HG03442 (cell line): ENCODE data around the gene TRAF3IP1.

ENCODE experiments used
- ATAC-seq: cut with Tn5 transposase; IDR thresholded peaks from one replicate; pipeline ENCODE4 v1.9.1; 2021; ENCODE audit warnings: mild to moderate bottlenecking, moderate library complexity; ENCODE audit not compliant: unreplicated experiment

TRAF3IP1 gene

DNA sequence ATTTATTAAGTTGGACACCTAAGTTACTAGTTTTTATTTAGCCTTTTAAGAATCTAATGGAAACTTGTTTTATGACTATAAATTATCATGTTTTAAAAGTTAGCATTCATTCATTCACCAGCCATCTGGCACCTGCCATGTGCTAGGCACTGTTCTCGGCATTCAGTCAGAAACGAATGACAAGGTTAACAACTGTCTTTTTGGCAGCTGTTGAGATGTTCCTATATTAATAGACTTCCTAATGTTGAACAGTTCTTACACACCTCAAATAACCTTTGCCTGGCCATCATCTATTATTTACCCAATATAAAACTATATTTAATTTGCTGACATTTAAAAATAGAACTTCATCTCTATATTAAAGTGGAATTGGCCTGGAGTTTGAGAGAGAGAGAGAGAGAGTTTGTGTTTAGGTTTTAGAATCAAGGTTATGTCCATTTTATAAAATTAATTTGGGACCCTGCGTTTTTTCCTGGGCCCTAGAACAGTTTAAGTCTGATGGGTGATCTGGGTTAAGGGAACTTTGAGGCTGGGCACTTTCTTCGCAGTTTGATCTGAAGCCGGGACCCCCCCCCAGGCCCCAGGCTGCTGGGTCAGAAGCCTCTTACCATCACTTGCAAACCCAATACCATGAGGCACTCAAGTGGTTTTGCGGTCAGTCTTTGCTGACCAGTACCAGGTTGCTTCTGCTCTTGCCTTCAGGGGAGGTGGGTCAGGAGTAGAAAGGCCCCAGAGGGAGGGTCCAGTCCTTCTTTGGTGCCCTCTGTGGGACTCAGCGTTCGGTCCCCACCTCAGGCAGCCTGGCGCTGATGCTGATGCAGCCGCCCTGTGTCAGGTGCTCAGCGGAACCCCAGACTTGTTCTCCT is 58.1 kb downstream of the TRAF3IP1 start:
- ATAC-seq = no peak

DNA sequence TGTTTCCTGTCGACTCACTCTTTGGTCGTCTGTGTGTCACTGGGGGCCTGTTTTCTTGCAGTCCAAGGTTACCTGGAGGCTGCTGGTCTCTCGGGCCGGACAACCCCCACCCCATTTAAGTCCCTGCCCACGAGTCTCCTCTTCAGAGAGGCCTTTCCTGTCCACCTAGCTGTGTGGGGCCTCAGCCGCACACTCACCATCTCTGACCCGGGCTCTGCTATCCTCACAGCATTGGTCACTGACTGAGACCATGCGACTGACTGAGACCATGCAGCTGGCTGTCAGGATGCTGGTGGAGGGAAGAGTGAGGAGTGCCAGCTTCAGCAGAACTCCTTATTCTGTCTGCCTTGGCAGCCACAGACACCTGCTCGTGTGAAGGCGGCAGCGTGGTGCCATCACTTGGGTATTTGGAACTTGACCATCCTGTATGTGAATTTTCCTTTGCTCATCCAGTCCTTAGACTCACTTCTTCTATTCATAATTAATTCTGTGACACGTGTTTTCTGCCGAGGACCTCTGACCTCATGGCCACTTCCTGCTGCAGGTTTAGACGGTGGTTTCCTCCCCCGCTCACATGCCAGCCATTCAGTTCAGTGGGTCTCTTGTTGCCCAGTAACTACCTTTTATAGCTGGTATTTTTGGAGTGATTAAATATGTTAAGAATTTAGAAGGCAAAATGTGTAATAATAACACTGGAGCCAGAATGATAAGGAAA is 58.9 kb downstream of the TRAF3IP1 start:
- no peak for ATAC-seq

DNA sequence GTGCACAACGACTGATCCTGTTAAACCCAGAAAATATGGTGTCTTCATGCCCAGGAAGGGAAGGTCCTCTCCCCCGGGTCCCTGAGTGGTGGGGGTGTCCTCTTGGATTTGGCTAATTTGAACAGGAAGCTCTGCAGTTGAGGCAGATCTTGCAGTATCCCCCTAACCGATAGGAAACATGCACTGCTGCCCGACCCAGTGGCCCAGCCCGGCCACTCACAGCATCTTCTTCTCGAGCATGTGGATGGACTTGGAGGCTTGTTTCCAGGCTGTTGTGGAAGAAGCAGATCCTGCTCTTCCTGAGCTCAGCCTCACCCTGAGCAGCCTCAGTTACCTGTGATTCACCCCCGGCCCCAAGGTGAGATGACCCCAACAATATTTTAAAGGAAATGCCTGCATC is 60.0 kb downstream of the TRAF3IP1 start:
- no peak for ATAC-seq

- ATAC-seq = no peak
These were observed 60.5 kb downstream of the TRAF3IP1 start for GRCh38 chr2:238380785-238381184.

- ATAC-seq = no peak
These were observed 61.2 kb downstream of the TRAF3IP1 start for GRCh38 chr2:238381341-238382115.

- no peak for ATAC-seq
These were observed 62.1 kb downstream of the TRAF3IP1 start for GRCh38 chr2:238382381-238382781.

DNA sequence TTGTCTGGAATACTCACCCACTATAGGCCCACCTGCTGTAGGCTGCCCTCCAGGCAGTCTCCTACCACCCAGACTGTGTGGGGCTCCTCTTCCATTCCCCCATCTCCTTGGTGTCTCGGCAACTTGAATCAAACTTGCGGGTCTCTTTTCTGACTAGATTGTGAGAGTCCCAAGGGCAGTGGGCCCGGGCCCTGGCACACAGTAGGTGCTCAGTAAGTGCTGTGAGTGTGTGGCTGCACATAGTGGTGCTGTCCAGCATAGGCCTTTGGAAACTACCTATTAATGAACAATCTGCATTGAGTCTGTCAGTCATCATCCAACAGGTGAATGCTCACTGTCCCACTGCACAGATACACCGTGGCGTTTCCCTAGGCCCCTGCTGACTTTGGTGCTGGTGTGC is 62.8 kb downstream of the TRAF3IP1 start:
- ATAC-seq = no peak

DNA sequence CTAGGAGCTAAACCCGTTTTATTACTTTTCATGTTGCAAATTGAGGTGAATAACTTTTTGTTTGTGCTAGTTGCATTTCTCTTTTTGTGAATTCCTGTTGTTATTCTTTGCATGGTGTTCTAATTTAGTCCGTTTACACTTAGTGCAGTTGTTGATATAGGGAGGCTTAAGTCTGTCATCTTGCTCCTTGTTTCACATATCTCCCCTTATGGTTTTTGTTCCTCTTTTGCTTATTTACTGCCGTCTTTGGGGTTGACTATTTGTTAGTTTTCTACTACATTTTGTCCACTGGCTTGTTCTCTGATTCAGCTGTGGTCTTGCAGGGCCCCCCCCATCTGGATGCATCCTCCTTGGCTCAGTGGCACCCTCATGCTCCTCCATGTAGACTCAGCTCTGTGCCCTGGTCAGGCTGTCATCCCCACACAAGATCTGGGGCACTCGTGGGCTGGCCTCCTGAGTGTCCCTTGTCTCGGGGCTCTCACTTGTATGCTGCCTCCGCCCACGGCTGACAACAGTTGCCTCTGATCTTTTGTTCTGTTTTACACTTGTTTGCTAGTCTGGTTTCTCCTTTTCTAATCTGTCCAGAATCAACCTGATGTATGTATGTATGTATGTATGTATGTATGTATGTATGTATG is 63.5 kb downstream of the TRAF3IP1 start:
- ATAC-seq = no peak

DNA sequence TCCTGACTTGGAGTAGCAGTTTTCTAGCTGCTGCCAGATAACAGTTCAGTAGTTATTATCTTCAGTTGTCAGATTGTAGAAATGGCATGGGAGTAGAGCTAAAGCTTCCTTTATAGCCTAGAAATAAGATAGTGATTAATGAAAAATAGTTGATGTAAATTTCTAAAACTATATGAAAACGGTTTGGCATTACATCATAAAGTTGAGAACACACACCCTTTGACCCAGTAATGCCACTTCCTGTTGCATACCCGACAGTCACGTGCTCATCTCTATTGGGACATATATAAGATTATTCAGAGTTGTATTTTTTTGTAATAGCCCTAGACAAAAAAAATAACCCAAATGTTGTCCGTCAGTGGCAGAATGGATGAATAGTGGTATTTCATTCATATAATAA is 67.0 kb downstream of the TRAF3IP1 start:
- no peak for ATAC-seq

- ATAC-seq = no peak
These were observed 68.5 kb downstream of the TRAF3IP1 start for GRCh38 chr2:238388794-238389193.

DNA sequence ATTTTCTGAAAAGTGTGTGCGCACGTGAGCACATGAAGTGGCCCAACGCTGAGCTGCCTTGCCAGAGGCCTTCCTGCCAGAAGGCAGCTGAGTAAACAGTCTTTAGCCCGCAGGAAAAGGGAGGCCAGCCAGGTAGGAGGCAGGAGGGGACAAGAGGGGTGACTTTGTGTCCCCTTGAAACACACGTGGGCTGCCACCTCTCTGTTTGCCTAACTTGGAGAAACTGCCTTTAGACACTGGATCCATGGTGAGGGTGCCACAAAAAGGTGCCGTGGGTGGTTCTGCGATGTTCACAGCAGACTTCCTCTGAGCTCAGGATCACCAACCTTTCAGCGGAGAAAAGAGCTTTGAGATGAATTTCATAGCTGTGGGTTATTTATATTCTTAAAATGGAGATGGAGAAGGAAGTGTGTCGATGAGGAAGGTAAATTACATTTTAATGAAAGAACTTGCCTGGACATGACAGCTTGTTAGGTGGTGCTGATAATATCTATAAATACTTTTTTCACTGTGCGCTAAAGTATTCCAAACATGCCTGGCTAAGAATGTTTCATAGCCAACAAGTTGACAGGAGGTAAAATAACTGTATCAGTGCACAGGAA is 69.8 kb downstream of the TRAF3IP1 start:
- no peak for ATAC-seq

GRCh38 chr2:238391042-238391689 is 70.8 kb downstream of the TRAF3IP1 start:
- ATAC-seq = no peak

GRCh38 chr2:238396663-238397062 is 76.3 kb downstream of the TRAF3IP1 start:
- no peak for ATAC-seq

GRCh38 chr2:238397356-238397755 is 77.0 kb downstream of the TRAF3IP1 start:
- ATAC-seq = no peak

DNA sequence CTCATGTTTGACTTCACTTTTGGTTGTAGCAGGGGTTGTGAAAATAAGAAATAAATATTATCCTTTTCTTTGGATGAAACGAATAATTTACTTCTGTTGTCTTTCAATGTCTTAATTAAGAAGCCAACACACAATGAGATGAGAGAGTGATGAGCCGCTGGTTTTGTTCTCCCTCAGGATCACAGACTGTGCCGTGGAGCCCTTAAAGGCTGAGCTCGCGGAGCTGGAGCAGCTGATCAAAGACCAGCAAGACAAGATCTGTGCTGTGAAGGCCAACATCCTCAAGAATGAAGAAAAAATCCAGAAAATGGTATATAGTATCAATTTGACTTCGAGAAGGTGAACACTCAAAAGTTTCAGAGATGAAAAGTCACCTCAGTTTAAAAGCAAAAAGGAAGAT is 78.3 kb downstream of the TRAF3IP1 start:
- ATAC-seq = no peak

- ATAC-seq = no peak
These were observed 78.8 kb downstream of the TRAF3IP1 start for GRCh38 chr2:238399094-238399493.

- ATAC-seq = no peak
These were observed 81.2 kb downstream of the TRAF3IP1 start for GRCh38 chr2:238401551-238401950.

- no peak for ATAC-seq
These were observed 83.5 kb downstream of the TRAF3IP1 start for GRCh38 chr2:238403632-238404405.
